HG03280 (cell line): Measurements from ENCODE around the gene APCDD1.
A peak's percentile ranks its signal among the peaks of the same experiment; 100 is the strongest.
"Not testable (repeated sequence)": the region's sequence is repeated elsewhere in the genome, so short reads cannot be mapped to it uniquely, and the experiment has no call there.

Experiments
- ATAC-seq: cut with Tn5 transposase; IDR thresholded peaks from one replicate; pipeline ENCODE4 v1.9.1; 2021; ENCODE audit warnings: mild to moderate bottlenecking, moderate library complexity; ENCODE audit not compliant: unreplicated experiment

Gene APCDD1

GRCh38 chr18:10523544-10523943 lies 69.1 kb downstream of the APCDD1 start:
- no peak for ATAC-seq

GRCh38 chr18:10524507-10525370 lies 70.3 kb downstream of the APCDD1 start:
- ATAC-seq, result no peak

- ATAC-seq, result no peak
Measured at GRCh38 chr18:10525371-10525691, 70.9 kb downstream of the APCDD1 start.

- peak; percentile 71 for ATAC-seq
Measured at GRCh38 chr18:10525697-10526560, 71.5 kb downstream of the APCDD1 start, which contains the start of gene NAPG. Gene NAPG, plus strand, starts transcription at chr18:10526027. Its CDS starts 76 bp downstream, at chr18:10526103.

GRCh38 chr18:10526561-10526949 lies 72.1 kb downstream of the APCDD1 start:
- ATAC-seq, result peak; percentile 6

GRCh38 chr18:10528439-10528838 lies 74.0 kb downstream of the APCDD1 start:
- no peak for ATAC-seq

- ATAC-seq, result no peak
Measured at GRCh38 chr18:10530002-10530401, 75.6 kb downstream of the APCDD1 start.

GRCh38 chr18:10530852-10531251 lies 76.4 kb downstream of the APCDD1 start:
- ATAC-seq, result no peak

GRCh38 chr18:10533111-10533510 lies 78.7 kb downstream of the APCDD1 start:
- ATAC-seq, result no peak

GRCh38 chr18:10536280-10536679 lies 81.8 kb downstream of the APCDD1 start:
- ATAC-seq, result no peak

- no peak for ATAC-seq
Measured at GRCh38 chr18:10537765-10538164, 83.3 kb downstream of the APCDD1 start.

GRCh38 chr18:10539124-10539523 lies 84.7 kb downstream of the APCDD1 start:
- not testable (repeated sequence) for ATAC-seq
